Dermis blood vessel endothelial cell (primary cell): ENCODE data around the gene TXNDC5. TPM values are rescaled to one million over a fixed set of nuclear protein-coding genes. Genes with fewer than 3 reads are reported as not detected.
"Not testable (repeated sequence)": the region's sequence is repeated elsewhere in the genome, so short reads cannot be mapped to it uniquely, and the experiment has no call there.

Experiments
- DNase-seq: peaks from one replicate; pipeline ENCODE4 v3.0.0; 2010
- total RNA-seq: library from RNA; depleted of rRNA; stranded (reverse); fragments of >200 nt; gene quantifications from 2 replicates; pipeline ENCODE4 v1.2.3, GENCODE V29; 2014

Gene TXNDC5
- total RNA-seq, 1 donor from 2014 or later = 2,879 TPM

GRCh38 chr6:7894262-7895124, 16.1 kb downstream of the TXNDC5 start:
- DNase-seq = peak; percentile 27

GRCh38 chr6:7893342-7893741, 17.2 kb downstream of the TXNDC5 start:
- DNase-seq = peak; percentile 11

- DNase-seq = not testable (repeated sequence)
Observed at GRCh38 chr6:7892367-7892766, 18.2 kb downstream of the TXNDC5 start.

GRCh38 chr6:7891078-7891872, 19.3 kb downstream of the TXNDC5 start:
- peak; percentile 12 for DNase-seq

- peak; percentile 27 for DNase-seq
Observed at GRCh38 chr6:7888587-7889357, 21.8 kb downstream of the TXNDC5 start.

GRCh38 chr6:7887278-7887991, 23.2 kb downstream of the TXNDC5 start:
- peak; percentile 37 for DNase-seq

GRCh38 chr6:7886132-7886531, 24.5 kb downstream of the TXNDC5 start:
- no peak for DNase-seq

- DNase-seq = no peak
Observed at GRCh38 chr6:7883381-7883780, 27.2 kb downstream of the TXNDC5 start.

GRCh38 chr6:7882505-7883257, 27.9 kb downstream of the TXNDC5 start:
- no peak for DNase-seq

- DNase-seq = no peak
Observed at GRCh38 chr6:7881765-7882500, 28.7 kb downstream of the TXNDC5 start.

- no peak for DNase-seq
Observed at GRCh38 chr6:7880718-7881107, 29.9 kb downstream of the TXNDC5 start.

GRCh38 chr6:7879980-7880717, 30.4 kb downstream of the TXNDC5 start:
- no peak for DNase-seq

GRCh38 chr6:7879579-7879978, 31.0 kb downstream of the TXNDC5 start:
- no peak for DNase-seq

- DNase-seq = no peak
Observed at GRCh38 chr6:7879043-7879442, 31.5 kb downstream of the TXNDC5 start.

GRCh38 chr6:7878401-7878964, 32.1 kb downstream of the TXNDC5 start:
- no peak for DNase-seq

GRCh38 chr6:7868926-7869325, 41.7 kb downstream of the TXNDC5 start:
- no peak for DNase-seq

GRCh38 chr6:7866526-7866925, 44.1 kb downstream of the TXNDC5 start:
- DNase-seq = no peak

GRCh38 chr6:7865781-7866180, 44.8 kb downstream of the TXNDC5 start:
- no peak for DNase-seq

GRCh38 chr6:7859591-7859990, 51.0 kb downstream of the TXNDC5 start:
- DNase-seq = no peak

- DNase-seq = no peak
Observed at GRCh38 chr6:7851780-7852179, 58.8 kb downstream of the TXNDC5 start.
